K562 (cell line): ENCODE measurements around the gene GAPDH. TPM values are rescaled to one million over a fixed set of nuclear protein-coding genes. Genes with fewer than 3 reads are reported as not detected.
A peak's percentile ranks its signal among the peaks of the same experiment; 100 is the strongest.

Experiments
- FOXA1 ChIP-seq: fragments of 450-650 bp; IDR thresholded peaks from 2 replicates; pipeline ENCODE4 v1.6.1; 2016; ENCODE audit warnings: mild to moderate bottlenecking, borderline replicate concordance
- NCOA1 ChIP-seq: fragments of 450-650 bp; IDR thresholded peaks from 2 replicates; pipeline ENCODE4 v1.6.1; 2016; ENCODE audit warnings: low read depth
- PCBP2 ChIP-seq: fragments of 200-400 bp; formaldehyde crosslinking; IDR thresholded peaks from 2 replicates; pipeline ENCODE4 v1.6.1; 2018; ENCODE audit warnings: low read length, low read depth, mild to moderate bottlenecking, moderate library complexity; ENCODE audit not compliant: poor library complexity, severe bottlenecking
- RAD21 ChIP-seq, 2 experiments: fragments of 250-450 bp in 1 of 2; fragments of 450-650 bp in 1 of 2; sonication (Bioruptor Pico) in 1 of 2; formaldehyde crosslinking in 1 of 2; IDR thresholded peaks in 1 of 2; conservative IDR thresholded peaks in 1 of 2; 2 replicates each; pipeline versions ENCODE4 v1.4.0 to v1.8.0; 2020 to 2022; ENCODE audit warnings: mild to moderate bottlenecking in 2 of 2, moderate library complexity in 1 of 2
- RBM25 ChIP-seq: fragments of 200-400 bp; formaldehyde crosslinking; IDR thresholded peaks from 2 replicates; pipeline ENCODE4 v1.6.1; 2018; ENCODE audit warnings: low read length, low read depth, moderate library complexity; ENCODE audit not compliant: severe bottlenecking
- ZFX ChIP-seq: sonication (generic); formaldehyde crosslinking; IDR thresholded peaks from 2 replicates; pipeline ENCODE4 v1.8.0; 2022; ENCODE audit warnings: mild to moderate bottlenecking, missing genetic modification reagents, moderate library complexity
- polyA plus RNA-seq, 8 experiments: library from polyadenylated mRNA; depleted of rRNA in 4 of 8; stranded (reverse) in 5 of 8; unstranded in 3 of 8; fragments of >200 nt; fragmentation: Nextera tagmentation in 2 of 8; fragmentation: Illumina TruSeq in 1 of 8; extraction: Ambion mirVana in 2 of 8; extraction: Trizol in 1 of 8; gene quantifications; 2 replicates each; pipeline versions ENCODE4 v1.2.1 to v1.2.3, GENCODE V29; 2011 to 2014; ENCODE audit warnings: inconsistent platforms in 1 of 8, missing spikeins in 1 of 8
- total RNA-seq, 7 experiments: library from RNA; depleted of rRNA in 6 of 7; stranded (reverse); fragments of >200 nt in 6 of 7; fragmentation: Illumina TruSeq in 2 of 7; extraction: Trizol in 2 of 7; gene quantifications; 2 replicates each; pipeline versions ENCODE4 v1.2.1 to v1.2.3, GENCODE V29; 2011 to 2021; ENCODE audit warnings: low replicate concordance in 1 of 7
- TF ChIP-seq, protein P1 (sequence below), 2 experiments: fragments of 450-650 bp; formaldehyde crosslinking in 1 of 2; IDR thresholded peaks; 2 replicates each; pipeline versions ENCODE4 v1.4.0 to v1.6.1; 2014 to 2020; ENCODE audit warnings: mild to moderate bottlenecking in 2 of 2, borderline replicate concordance in 1 of 2, low read depth in 1 of 2
- TF ChIP-seq, protein P2 (sequence below): IDR thresholded peaks from 2 replicates; pipeline ENCODE4 v1.6.1; 2011; ENCODE audit warnings: borderline replicate concordance, low read depth, mild to moderate bottlenecking, moderate library complexity, low read length; ENCODE audit not compliant: insufficient read depth, poor library complexity, severe bottlenecking
- TF ChIP-seq, protein P3 (sequence below): fragments of 200-400 bp; formaldehyde crosslinking; IDR thresholded peaks from 2 replicates; pipeline ENCODE4 v1.6.1; 2017; ENCODE audit warnings: mild to moderate bottlenecking, low read depth, low read length, moderate library complexity
- TF ChIP-seq, protein P4 (sequence below): fragments of 250-450 bp; sonication (Bioruptor Pico); IDR thresholded peaks from 2 replicates; pipeline ENCODE4 v1.8.0; 2021; ENCODE audit warnings: borderline replicate concordance, mild to moderate bottlenecking, moderate library complexity; ENCODE audit not compliant: poor library complexity, severe bottlenecking

Gene GAPDH
- total and polyA plus RNA-seq, 9 of the 15 experiments (the other 6 are each of a cell fraction or from before 2014, with no cell fraction given), result 2,206 to 6,793 (median 4,217) TPM

DNA sequence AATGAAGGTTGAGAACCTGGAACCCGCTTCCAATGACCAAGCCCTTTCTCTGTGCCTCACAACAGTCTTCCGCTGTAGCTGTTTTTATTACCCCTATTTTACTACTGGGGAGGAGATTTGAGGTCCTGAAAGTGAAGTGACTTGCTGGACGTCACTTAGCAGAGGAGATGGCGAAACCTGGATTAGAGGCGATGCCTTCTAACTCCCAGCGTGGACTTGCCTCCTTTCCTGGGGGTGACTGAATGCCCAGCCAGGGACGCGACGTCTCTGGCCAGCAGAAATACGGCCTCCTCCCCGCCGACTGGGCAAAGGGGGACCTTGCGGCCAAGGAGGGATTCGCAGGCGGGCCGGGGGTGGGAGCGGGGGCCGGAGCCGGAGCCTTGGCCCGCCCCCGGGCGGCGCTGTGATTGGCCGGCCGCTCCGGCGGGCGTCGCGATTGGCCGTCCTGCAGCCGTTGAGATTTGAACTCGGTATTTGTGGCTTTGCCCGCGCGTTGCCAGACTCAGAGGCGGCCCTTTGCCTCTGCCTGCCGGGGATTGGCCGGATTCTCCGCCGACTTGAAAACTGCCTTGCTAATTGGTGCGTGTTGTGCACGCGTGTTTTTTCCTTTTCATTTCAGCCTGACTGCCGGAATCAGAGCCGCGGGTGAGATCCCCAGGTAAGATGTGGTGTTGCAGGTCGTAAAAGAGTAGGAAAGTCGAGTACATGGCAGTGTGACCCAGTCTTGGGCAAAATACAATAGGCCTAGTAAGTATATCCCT, 40.6 kb upstream of the GAPDH start, which contains the start of gene NCAPD2 (continued):
- TF ChIP-seq, protein P1, sequence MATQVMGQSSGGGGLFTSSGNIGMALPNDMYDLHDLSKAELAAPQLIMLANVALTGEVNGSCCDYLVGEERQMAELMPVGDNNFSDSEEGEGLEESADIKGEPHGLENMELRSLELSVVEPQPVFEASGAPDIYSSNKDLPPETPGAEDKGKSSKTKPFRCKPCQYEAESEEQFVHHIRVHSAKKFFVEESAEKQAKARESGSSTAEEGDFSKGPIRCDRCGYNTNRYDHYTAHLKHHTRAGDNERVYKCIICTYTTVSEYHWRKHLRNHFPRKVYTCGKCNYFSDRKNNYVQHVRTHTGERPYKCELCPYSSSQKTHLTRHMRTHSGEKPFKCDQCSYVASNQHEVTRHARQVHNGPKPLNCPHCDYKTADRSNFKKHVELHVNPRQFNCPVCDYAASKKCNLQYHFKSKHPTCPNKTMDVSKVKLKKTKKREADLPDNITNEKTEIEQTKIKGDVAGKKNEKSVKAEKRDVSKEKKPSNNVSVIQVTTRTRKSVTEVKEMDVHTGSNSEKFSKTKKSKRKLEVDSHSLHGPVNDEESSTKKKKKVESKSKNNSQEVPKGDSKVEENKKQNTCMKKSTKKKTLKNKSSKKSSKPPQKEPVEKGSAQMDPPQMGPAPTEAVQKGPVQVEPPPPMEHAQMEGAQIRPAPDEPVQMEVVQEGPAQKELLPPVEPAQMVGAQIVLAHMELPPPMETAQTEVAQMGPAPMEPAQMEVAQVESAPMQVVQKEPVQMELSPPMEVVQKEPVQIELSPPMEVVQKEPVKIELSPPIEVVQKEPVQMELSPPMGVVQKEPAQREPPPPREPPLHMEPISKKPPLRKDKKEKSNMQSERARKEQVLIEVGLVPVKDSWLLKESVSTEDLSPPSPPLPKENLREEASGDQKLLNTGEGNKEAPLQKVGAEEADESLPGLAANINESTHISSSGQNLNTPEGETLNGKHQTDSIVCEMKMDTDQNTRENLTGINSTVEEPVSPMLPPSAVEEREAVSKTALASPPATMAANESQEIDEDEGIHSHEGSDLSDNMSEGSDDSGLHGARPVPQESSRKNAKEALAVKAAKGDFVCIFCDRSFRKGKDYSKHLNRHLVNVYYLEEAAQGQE (IDR thresholded peaks at IDR 0.05; ENCODE audit: borderline replicate concordance), result no peak
- TF ChIP-seq, protein P1 (CRISPR knock-in tag; IDR thresholded peaks at IDR 0.05; ENCODE audit: low read depth), result no peak
- TF ChIP-seq, protein P2, sequence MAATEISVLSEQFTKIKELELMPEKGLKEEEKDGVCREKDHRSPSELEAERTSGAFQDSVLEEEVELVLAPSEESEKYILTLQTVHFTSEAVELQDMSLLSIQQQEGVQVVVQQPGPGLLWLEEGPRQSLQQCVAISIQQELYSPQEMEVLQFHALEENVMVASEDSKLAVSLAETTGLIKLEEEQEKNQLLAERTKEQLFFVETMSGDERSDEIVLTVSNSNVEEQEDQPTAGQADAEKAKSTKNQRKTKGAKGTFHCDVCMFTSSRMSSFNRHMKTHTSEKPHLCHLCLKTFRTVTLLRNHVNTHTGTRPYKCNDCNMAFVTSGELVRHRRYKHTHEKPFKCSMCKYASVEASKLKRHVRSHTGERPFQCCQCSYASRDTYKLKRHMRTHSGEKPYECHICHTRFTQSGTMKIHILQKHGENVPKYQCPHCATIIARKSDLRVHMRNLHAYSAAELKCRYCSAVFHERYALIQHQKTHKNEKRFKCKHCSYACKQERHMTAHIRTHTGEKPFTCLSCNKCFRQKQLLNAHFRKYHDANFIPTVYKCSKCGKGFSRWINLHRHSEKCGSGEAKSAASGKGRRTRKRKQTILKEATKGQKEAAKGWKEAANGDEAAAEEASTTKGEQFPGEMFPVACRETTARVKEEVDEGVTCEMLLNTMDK, result no peak
- TF ChIP-seq PCBP2, result no peak
- TF ChIP-seq NCOA1, result 0 out of 2 replicates have a peak, but pooled peaks have one; percentile 47
- TF ChIP-seq FOXA1, result no peak
- TF ChIP-seq, protein P3, sequence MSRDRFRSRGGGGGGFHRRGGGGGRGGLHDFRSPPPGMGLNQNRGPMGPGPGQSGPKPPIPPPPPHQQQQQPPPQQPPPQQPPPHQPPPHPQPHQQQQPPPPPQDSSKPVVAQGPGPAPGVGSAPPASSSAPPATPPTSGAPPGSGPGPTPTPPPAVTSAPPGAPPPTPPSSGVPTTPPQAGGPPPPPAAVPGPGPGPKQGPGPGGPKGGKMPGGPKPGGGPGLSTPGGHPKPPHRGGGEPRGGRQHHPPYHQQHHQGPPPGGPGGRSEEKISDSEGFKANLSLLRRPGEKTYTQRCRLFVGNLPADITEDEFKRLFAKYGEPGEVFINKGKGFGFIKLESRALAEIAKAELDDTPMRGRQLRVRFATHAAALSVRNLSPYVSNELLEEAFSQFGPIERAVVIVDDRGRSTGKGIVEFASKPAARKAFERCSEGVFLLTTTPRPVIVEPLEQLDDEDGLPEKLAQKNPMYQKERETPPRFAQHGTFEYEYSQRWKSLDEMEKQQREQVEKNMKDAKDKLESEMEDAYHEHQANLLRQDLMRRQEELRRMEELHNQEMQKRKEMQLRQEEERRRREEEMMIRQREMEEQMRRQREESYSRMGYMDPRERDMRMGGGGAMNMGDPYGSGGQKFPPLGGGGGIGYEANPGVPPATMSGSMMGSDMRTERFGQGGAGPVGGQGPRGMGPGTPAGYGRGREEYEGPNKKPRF, result no peak
- no peak for TF ChIP-seq RAD21 (CRISPR knock-in tag; conservative IDR thresholded peaks at IDR 0.05 in 1 of 2, IDR thresholded peaks at IDR 0.05 in 1 of 2)
- TF ChIP-seq, protein P4, sequence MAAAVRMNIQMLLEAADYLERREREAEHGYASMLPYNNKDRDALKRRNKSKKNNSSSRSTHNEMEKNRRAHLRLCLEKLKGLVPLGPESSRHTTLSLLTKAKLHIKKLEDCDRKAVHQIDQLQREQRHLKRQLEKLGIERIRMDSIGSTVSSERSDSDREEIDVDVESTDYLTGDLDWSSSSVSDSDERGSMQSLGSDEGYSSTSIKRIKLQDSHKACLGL (CRISPR knock-in tag), result no peak
- peak; percentile 91 for TF ChIP-seq RBM25
- no peak for TF ChIP-seq ZFX (CRISPR knock-in tag)
